ENCODE results near the gene RPS6KA1. TPM values are rescaled to one million over a fixed set of nuclear protein-coding genes. Genes with fewer than 3 reads are reported as not detected.

Gene RPS6KA1
- total and polyA plus RNA-seq, 10 of the 15 experiments (the other 5 are each of a cell fraction or from before 2014, with no cell fraction given) = 5.0 to 136 (median 91.5) TPM

DNA sequence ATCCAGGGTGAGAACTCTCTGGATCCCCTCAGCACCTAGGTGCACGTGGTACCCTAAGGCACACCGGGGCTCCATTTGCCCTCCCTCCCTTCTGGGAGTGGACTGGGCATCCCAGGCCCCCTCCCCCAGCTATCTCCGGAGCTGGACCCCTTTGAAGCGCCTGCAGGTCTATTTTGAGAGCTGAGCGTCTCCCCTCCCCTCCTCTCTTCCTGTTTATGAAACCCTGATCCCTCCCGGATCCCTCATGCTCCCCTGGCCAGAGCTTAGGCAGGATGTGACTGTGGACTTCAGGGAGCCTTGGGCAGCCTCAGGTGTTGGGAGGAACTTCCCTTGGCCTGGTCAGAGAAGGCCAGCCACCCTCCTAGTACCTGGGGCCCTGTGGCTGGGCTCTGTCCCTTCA is 10.2 kb downstream of the RPS6KA1 start:
- no peak overlapping the region for H3K4me3 ChIP-seq
- peaks cover 16% of the 10 kb centered on the region for H3K79me2 ChIP-seq (ENCODE audit: control insufficient read depth, insufficient read depth, low read length)
- H3K36me3 ChIP-seq (ENCODE audit: control insufficient read depth in 2 of 2, insufficient read depth in 2 of 2, low read length in 1 of 2) = peaks cover 0 to 1% of the 10 kb centered on the region in 2 experiments; a peak in 3 of 4 replicates
- CTCF ChIA-PET = interaction anchor here (0.9 to 6.0 kb wide), 16 partner anchors 8 to 281 kb away, joined by 4 to 123 read pairs (median 18); partner anchors contain the start of genes PIGV and RPS6KA1
- 46% methylated on average over 6 of the region's 6 CpGs for WGBS (ENCODE audit: insufficient coverage, insufficient replicate concordance, low lambda C conversion rate, missing lambda C conversion rate)
- in situ Hi-C loops (cut with MboI) (no loop called here), intact Hi-C loops (cut with micrococcal nuclease; ENCODE audit: unreplicated experiment) (loop anchor here (5.0 kb wide), 3 partner anchors 58 to 248 kb away; partner anchors contain the start of gene PIGV)
- FAIRE-seq (no peak), ATAC-seq (no peak), DNase-seq (ENCODE audit: low read depth, low spot score) (no peak)
- SMC1A ChIA-PET (ENCODE audit: uncharacterized antibody, unreplicated experiment) = interaction anchor here (1.0 to 5.1 kb wide), 8 partner anchors 9 to 162 kb away, joined by 3 to 53 read pairs (median 12); no protein-coding TSS in a partner anchor
- H3K4me2 ChIP-seq (ENCODE audit: control insufficient read depth, insufficient read depth) = peak overlapping the region; percentile 32; the same call in 1 of the 2 replicates
- no peak for TF ChIP-seq CBX3 (IDR thresholded peaks at IDR 0.05; ENCODE audit: borderline replicate concordance, low read depth)
- TF ChIP-seq, protein P1, sequence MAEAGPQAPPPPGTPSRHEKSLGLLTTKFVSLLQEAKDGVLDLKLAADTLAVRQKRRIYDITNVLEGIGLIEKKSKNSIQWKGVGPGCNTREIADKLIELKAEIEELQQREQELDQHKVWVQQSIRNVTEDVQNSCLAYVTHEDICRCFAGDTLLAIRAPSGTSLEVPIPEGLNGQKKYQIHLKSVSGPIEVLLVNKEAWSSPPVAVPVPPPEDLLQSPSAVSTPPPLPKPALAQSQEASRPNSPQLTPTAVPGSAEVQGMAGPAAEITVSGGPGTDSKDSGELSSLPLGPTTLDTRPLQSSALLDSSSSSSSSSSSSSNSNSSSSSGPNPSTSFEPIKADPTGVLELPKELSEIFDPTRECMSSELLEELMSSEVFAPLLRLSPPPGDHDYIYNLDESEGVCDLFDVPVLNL (IDR thresholded peaks at IDR 0.05; ENCODE audit: low read depth, low read length) = no peak
- no peak for TF ChIP-seq SP1 (IDR thresholded peaks at IDR 0.05; ENCODE audit: low read depth, low read length)
- TF ChIP-seq KAT2A (conservative IDR thresholded peaks at IDR 0.05; ENCODE audit: control insufficient read depth, low read depth, low read length) = no peak
- TF ChIP-seq MEF2A (IDR thresholded peaks at IDR 0.05; ENCODE audit: insufficient read depth, low read depth, low read length) = no peak
- TF ChIP-seq, protein P2, sequence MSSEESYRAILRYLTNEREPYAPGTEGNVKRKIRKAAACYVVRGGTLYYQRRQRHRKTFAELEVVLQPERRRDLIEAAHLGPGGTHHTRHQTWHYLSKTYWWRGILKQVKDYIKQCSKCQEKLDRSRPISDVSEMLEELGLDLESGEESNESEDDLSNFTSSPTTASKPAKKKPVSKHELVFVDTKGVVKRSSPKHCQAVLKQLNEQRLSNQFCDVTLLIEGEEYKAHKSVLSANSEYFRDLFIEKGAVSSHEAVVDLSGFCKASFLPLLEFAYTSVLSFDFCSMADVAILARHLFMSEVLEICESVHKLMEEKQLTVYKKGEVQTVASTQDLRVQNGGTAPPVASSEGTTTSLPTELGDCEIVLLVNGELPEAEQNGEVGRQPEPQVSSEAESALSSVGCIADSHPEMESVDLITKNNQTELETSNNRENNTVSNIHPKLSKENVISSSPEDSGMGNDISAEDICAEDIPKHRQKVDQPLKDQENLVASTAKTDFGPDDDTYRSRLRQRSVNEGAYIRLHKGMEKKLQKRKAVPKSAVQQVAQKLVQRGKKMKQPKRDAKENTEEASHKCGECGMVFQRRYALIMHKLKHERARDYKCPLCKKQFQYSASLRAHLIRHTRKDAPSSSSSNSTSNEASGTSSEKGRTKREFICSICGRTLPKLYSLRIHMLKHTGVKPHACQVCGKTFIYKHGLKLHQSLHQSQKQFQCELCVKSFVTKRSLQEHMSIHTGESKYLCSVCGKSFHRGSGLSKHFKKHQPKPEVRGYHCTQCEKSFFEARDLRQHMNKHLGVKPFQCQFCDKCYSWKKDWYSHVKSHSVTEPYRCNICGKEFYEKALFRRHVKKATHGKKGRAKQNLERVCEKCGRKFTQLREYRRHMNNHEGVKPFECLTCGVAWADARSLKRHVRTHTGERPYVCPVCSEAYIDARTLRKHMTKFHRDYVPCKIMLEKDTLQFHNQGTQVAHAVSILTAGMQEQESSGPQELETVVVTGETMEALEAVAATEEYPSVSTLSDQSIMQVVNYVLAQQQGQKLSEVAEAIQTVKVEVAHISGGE (CRISPR knock-in tag; IDR thresholded peaks at IDR 0.05) = no peak
- no peak for TF ChIP-seq TBL1XR1 (IDR thresholded peaks at IDR 0.05; ENCODE audit: low read depth, low read length)
- H3K4me1 ChIP-seq (ENCODE audit: control insufficient read depth, insufficient read depth, low read length) = peaks cover 60% of the 10 kb centered on the region
- peak overlapping the region; percentile 61 for H3K27ac ChIP-seq (ENCODE audit: control insufficient read depth, insufficient read depth)
- H4K20me1 ChIP-seq (ENCODE audit: control insufficient read depth, insufficient read depth) = no peaks in the 10 kb centered on the region
- H3K9ac ChIP-seq (ENCODE audit: control insufficient read depth, insufficient read depth, low read length) = 0 out of 2 replicates have a peak overlapping the region, but pooled peaks have one; percentile 17
- H2AFZ ChIP-seq (ENCODE audit: control insufficient read depth, low read depth, low read length) = no peak overlapping the region
- no peaks in the 10 kb centered on the region for H3K9me3 ChIP-seq (replicated peaks; ENCODE audit: control insufficient read depth, insufficient read depth, low read length)
- BruUV-seq (replicated peaks) = no TSS peak
- no peaks in the 10 kb centered on the region for H3K27me3 ChIP-seq (replicated peaks in 1 of 2; ENCODE audit: control insufficient read depth in 2 of 2, insufficient read depth in 2 of 2, low read length in 1 of 2)
- RAD21 ChIA-PET (ENCODE audit: unreplicated experiment) = interaction anchor here (0.7 to 4.4 kb wide), 7 partner anchors 9 to 249 kb away, joined by 3 to 28 read pairs (median 15); partner anchors contain the start of genes PIGV and RPS6KA1
- POLR2A ChIA-PET = interaction anchor here (0.5 to 3.8 kb wide), 6 partner anchors 11 to 221 kb away, joined by 3 to 19 read pairs (median 5); no protein-coding TSS in a partner anchor
